ENCODE data around the gene KIAA1549. TPM values are rescaled to one million over a fixed set of nuclear protein-coding genes. Genes with fewer than 3 reads are reported as not detected.

The KIAA1549 gene
- total and polyA plus RNA-seq, 2 of the 4 experiments (the other 2 are of a cell fraction), result 1.3 to 3.3 TPM

GRCh38 chr7:138951953-138952352 is 29.2 kb downstream of the KIAA1549 start:
- H3K36me3 ChIP-seq (ENCODE audit: control insufficient read depth, insufficient read depth, low read length), result no peaks in the 10 kb centered on the region
- no peak overlapping the region for H3K9ac ChIP-seq (ENCODE audit: low read depth, low read length)
- H4K5ac ChIP-seq (ENCODE audit: low read depth, low read length), result no peak overlapping the region
- no peak overlapping the region for H4K91ac ChIP-seq (ENCODE audit: insufficient read depth, low read depth, low read length)
- no peak overlapping the region for H2BK120ac ChIP-seq (ENCODE audit: low read depth, low read length)
- intact Hi-C loops (cut with micrococcal nuclease), result no loop called here
- H3K9me1 ChIP-seq (ENCODE audit: insufficient read depth, low read length), result no peaks in the 10 kb centered on the region
- H2BK5ac ChIP-seq (ENCODE audit: low read depth, low read length, poor library complexity, severe bottlenecking), result no peak overlapping the region
- in situ Hi-C loops (cut with MboI; ENCODE audit: low sequenced_read_pairs), result no loop called here
- H3K4me1 ChIP-seq (ENCODE audit: control insufficient read depth, insufficient read depth, low read length), result no peaks in the 10 kb centered on the region
- no peak overlapping the region for H3K23ac ChIP-seq (ENCODE audit: low read depth, low read length)
- H3K9me3 ChIP-seq (ENCODE audit: control insufficient read depth, insufficient read depth, low read length), result no peaks in the 10 kb centered on the region
- no peak overlapping the region for H3K18ac ChIP-seq (ENCODE audit: low read depth, low read length)
- no peak overlapping the region for H3K4me3 ChIP-seq (ENCODE audit: insufficient read depth, low read depth, low read length)
- no peak overlapping the region for H2BK15ac ChIP-seq (ENCODE audit: low read depth, low read length)
- H2BK20ac ChIP-seq (ENCODE audit: low read depth, low read length), result no peak overlapping the region
- H4K20me1 ChIP-seq (ENCODE audit: insufficient read depth, low read length), result no peaks in the 10 kb centered on the region
- no peak overlapping the region for H3K4me2 ChIP-seq (ENCODE audit: low read depth, low read length)
- BruUV-seq (replicated peaks), result no TSS peak
- DNase-seq (no peak), ATAC-seq (ENCODE audit: low read depth) (no peak)
- no peak overlapping the region for H2AFZ ChIP-seq (replicated peaks; ENCODE audit: low read length, poor library complexity)
- no peak overlapping the region for H3K56ac ChIP-seq (ENCODE audit: extremely low read depth, insufficient read depth, low read length)
- dilution Hi-C loops (cut with HindIII; ENCODE audit: low sequenced_read_pairs, unreplicated experiment), result no loop called here
- ChIA-PET POLR2A (ENCODE audit: unreplicated experiment) (no interaction called here), CTCF (interaction anchor here (0.6 kb wide), 1 partner anchor 64 kb away, joined by 3 read pairs; no protein-coding TSS in a partner anchor)
- H3K27ac ChIP-seq (ENCODE audit: insufficient read depth, low read length), result no peak overlapping the region
- no peak overlapping the region for H3K4ac ChIP-seq (ENCODE audit: low read depth, low read length)
- H3K14ac ChIP-seq (replicated peaks; ENCODE audit: low read depth, low read length), result no peak overlapping the region
- no peaks in the 10 kb centered on the region for H3K27me3 ChIP-seq (ENCODE audit: control insufficient read depth, insufficient read depth, low read length)
- TF ChIP-seq MXI1 (IDR thresholded peaks at IDR 0.05; ENCODE audit: borderline replicate concordance, low read depth, low read length) (no peak), RFX5 (IDR thresholded peaks at IDR 0.05; ENCODE audit: low read depth, low read length) (no peak), FOS (IDR thresholded peaks at IDR 0.05; ENCODE audit: low read depth, low read length) (no peak), USF2 (IDR thresholded peaks at IDR 0.05; ENCODE audit: low read depth, low read length) (no peak), SMC3 (IDR thresholded peaks at IDR 0.05; ENCODE audit: low read depth, low read length) (no peak), CTCF (conservative IDR thresholded peaks at IDR 0.05; ENCODE audit: low read depth, low read length) (no peak), BHLHE40 (IDR thresholded peaks at IDR 0.05; ENCODE audit: low read depth, low read length) (no peak), CEBPB (IDR thresholded peaks at IDR 0.05; ENCODE audit: low read depth, low read length) (no peak), RAD21 (IDR thresholded peaks at IDR 0.05; ENCODE audit: low read length) (no peak), ELK1 (IDR thresholded peaks at IDR 0.05; ENCODE audit: borderline replicate concordance, low read depth, low read length) (no peak), MAZ (IDR thresholded peaks at IDR 0.05; ENCODE audit: borderline replicate concordance, low read depth, low read length) (no peak), MAFK (IDR thresholded peaks at IDR 0.05; ENCODE audit: low read depth, low read length) (no peak), RCOR1 (IDR thresholded peaks at IDR 0.05; ENCODE audit: insufficient replicate concordance, low read length) (no peak), CHD1 (IDR thresholded peaks at IDR 0.05; ENCODE audit: low read depth, low read length) (no peak), NFE2L2 (IDR thresholded peaks at IDR 0.05; ENCODE audit: low read depth, low read length) (no peak), POLR2A (IDR thresholded peaks at IDR 0.05; ENCODE audit: low read depth, low read length) (no peak)
- H4K8ac ChIP-seq (ENCODE audit: low read depth in 2 of 2, low read length in 2 of 2), result no peak overlapping the region
- no peak overlapping the region for H2AK5ac ChIP-seq (ENCODE audit: low read depth, low read length)
- WGBS, 2 experiments (ENCODE audit: extremely low coverage in 2 of 2, insufficient read length in 1 of 2), result 84% methylated on average over 8 of the region's 9 CpGs; no CpG with 5 or more reads in 1 of the 2 experiments
- H2AK9ac ChIP-seq (replicated peaks; ENCODE audit: low read depth, low read length, poor library complexity), result no peak overlapping the region
- H3K79me1 ChIP-seq (ENCODE audit: low read depth in 1 of 2, low read length in 2 of 2), result peaks cover 6 to 9% of the 10 kb centered on the region in 2 experiments
